HG03575 (cell line): ENCODE data around the gene KCNG3.

Source experiments
- ATAC-seq: cut with Tn5 transposase; IDR thresholded peaks from one replicate; pipeline ENCODE4 v1.9.1; 2021; ENCODE audit not compliant: unreplicated experiment, insufficient number of reproducible peaks, low FRiP score; ENCODE audit errors: extremely low read depth

The KCNG3 gene

DNA sequence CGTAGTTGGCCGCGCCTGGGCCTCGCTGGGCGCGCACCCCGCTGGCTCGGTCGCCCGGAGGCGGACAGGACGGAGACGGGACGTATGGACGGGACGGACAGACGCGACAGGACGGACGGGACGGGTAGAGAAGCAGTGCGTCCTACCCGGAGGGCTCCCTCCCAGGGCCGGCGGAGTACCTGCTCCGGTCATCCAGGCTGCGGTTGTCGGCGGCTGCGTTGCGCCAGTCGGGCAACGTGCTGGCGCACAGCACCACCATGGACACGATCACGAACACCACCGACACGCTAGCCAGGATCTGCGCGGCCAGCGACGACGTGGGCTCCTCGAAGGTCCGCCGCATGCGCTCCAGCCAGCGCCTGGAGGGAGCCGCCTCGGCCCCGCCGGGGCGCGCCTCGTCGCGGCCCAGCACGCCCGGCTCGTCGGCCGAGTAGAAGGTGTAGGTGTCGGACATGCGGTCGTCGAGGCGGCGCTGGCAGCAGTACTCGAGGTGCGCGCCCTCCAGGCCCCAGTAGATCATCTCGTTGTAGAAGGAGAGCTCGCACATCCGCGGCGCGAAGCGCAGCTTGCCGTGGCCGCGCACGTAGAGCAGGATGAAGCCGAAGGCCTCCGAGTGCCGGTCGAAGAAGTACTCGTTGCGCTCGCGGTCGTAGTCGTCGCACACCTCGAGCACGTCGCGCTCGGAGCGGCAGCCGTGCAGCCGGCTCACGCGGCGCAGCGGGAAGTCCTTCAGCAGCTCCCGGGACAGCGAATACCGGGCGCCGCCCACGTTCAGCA is 903 bp downstream of the KCNG3 start:
- no peak for ATAC-seq

DNA sequence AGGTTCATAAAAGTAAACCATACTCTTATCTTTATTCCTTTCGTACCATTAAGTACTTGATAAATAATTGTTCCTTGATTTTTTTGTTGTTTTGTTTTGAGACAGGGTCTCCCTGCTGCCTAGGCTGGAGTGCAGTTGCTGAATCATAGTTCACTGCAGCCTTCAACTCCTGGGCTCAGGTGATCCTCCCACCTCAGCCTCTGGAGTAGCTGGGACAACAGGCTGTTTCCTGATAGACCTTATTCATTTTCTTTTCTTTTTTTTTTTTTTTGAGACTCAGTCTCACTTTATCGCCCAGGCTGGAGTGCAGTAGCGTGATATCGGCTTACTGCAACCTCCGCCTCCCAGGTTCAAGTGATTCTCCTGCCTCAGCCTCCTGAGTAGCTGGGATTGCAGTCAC is 5.5 kb downstream of the KCNG3 start:
- ATAC-seq, result no peak

DNA sequence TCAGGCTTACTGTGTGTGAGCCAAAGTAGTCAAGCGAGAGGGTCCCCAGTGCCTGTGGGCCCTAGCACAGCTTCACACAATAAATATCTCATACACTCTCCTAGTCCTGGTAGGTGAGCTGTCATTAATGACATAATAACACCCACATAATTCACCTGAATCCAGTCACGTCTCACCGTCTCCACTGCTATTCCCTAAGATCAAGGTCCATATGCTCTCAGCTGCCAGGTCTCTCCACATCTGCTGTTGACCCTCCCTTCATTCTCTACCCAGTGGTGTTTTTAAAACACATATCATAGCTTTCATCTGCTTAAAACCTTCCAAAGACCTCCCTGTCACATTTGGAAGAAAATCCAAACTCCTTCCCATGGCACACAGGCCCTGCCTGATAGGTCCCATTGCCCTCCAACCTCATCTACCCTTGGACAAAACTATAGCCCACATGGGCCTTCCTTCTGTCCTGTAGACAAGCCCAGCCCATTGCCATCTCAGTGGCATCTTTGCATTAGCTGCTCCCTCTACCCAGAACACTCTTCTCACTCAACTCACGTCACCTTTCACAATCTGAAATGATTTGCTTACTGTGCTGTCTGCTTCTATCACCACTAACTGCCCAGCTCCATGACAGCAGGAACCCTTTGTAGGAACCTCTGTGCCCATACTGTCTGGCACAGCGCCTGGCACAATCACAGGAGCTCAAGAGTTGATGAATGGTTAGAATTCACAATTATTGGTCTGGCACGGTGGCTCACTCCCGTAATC is 7.5 kb downstream of the KCNG3 start:
- ATAC-seq, result no peak

DNA sequence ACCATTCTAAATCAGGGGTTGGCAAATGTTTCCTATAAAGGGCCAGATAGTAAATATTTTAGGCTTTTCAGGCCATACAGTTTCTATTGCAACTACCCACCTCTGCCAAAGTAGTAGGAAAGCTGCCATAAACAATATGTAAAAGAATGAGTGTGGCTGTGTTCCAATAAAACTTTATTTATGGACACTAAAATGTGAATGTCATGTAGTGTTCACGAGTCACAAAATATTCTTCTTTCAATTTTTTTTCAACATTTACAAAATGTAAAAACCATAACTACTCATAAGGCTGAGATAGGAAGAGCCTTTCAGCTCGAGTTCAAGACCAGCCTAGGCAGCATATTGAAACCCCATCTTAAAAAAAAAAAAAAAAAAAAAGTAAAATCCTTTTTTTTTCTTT is 13.4 kb downstream of the KCNG3 start:
- no peak for ATAC-seq

DNA sequence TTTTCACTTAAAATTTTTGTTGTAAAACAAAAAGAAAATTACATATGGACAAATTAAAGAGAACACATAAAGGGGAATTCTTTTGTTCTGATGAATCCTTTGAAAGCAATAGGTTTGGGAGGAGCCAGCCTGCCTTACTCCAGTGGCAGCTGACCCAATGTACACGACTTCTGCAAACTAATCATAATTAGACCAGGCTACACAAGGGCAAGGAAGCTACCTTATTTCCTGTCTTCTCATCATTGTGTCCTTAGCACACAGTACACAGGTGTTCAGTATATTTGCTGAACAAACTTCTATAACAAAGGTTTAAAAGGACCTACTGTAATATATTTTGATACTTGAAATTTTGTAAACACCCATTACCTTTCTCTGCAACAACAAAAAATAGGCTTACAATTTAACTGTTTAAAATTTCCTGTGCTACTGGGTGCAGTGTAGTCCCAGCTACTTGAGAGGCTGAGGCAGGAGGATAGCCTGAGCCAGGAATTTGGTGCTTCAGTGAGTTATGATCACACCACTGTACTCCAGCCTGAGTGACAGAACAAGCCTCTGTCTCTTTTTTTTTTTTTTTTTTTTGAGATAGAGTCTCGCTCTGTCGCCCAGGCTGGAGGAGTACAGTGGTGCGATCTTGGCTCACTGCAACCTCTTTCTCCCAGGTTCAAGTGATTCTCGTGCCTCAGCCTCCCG is 18.9 kb downstream of the KCNG3 start:
- no peak for ATAC-seq

DNA sequence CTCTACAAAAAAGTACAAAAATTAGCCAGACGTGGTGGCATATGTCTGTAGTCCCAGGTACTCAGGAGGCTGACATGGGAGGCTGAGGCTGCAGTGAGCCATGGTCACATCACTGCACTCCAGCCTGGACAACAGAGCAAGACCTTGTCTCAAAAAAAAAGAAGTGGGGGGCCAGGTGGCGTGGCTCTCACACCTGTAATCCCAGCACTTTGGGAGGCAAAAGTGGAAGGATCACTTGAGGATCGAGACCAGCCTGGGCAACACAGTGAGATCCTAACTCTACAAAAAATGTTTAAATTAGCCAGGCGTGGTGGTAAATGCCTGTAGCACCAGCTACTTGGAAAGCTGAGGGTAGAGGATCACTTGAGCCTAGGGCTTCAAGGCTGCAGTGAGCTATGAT is 23.1 kb downstream of the KCNG3 start:
- ATAC-seq, result no peak

DNA sequence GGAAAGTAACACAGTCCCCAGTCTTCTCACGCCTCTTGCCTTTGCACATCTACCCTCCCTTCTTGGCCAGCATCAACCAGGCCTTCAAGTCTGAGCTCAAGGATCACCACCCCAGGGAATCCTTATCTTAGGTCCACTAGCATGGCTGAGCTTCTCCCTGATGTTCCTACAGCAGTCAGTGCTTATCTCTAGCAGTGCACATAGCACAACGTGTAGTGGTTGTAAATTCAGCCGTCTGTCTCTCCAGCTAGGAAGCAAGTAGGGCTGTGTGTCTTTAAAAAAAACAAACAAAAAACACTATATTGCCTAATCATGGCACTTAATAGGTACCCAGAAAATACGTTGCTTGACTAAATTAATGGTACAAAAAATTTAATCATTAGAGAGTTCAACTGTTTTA is 29.2 kb downstream of the KCNG3 start:
- ATAC-seq, result no peak

DNA sequence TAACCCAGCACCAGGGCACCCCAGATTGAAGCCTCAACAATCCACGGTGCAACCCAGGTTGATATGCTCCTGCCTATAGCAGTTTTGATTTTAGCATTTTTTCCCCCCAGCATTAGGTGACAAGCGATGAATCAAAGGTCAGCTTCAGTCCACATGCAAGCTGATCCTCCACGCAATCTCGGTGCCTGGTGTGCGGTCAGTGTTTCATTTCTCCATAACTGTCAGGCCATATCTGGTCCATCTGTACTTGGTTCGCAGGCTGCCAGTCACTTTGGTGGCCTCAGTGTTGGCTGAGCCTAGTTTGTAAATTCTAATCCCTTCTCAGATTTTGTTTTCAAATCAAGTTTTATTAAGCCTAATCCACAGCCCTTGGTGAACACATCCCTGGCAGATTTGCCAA is 30.2 kb downstream of the KCNG3 start:
- no peak for ATAC-seq

DNA sequence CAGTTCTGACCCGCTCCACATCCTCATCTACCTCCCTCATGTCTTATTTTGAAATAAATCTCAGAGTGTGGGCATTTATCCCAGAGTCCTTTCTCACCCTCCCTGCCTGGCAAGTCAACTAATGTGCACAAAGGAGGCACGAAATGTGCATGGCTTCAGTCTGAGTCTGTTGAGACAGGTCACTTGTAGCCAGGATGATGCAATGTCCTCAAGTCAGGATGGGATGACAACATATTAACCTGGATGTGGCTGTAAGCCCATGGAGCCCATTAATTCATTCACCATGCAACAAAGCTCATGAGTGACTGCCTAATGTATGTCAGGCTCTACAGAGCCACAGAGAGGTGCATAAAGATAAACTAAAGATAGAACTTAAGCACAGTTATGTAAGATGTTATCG is 34.5 kb downstream of the KCNG3 start:
- ATAC-seq, result no peak

DNA sequence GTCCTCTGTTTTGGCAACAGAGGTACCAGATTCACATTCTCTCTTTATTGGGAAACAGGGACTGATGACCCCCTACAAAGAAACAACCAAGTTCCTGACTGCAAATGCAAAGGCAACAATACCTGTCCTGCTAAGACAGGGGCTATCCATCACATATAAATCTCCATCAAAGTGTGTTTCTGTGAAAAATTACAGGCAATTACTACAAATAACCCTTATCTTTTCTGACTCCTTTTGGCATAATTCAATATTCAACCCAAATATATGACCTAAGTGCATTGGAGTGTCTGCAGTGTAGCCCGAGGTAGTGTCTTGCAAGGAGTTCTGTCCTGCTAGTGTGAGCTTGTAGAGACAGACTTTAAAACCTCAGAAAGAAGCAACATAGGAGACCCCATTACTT is 35.4 kb downstream of the KCNG3 start:
- no peak for ATAC-seq

DNA sequence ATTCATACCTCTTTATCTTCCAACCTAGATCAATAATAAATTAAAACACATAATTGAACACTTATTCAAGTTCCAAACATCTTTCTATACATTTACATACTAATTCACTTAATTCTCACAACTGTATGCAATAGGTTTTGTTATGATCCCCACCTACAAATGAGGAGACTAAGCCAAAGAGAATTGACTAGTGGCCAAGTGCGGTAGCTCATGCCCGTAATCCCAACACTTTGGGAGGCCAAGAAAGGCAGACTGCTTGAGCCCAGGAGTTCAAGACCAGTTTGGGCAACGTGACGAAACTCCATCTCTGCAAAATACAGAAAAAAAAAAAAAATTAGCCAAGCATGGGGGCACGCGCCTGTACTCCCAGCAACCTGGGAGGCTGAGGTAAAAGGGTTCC is 36.8 kb downstream of the KCNG3 start:
- no peak for ATAC-seq

DNA sequence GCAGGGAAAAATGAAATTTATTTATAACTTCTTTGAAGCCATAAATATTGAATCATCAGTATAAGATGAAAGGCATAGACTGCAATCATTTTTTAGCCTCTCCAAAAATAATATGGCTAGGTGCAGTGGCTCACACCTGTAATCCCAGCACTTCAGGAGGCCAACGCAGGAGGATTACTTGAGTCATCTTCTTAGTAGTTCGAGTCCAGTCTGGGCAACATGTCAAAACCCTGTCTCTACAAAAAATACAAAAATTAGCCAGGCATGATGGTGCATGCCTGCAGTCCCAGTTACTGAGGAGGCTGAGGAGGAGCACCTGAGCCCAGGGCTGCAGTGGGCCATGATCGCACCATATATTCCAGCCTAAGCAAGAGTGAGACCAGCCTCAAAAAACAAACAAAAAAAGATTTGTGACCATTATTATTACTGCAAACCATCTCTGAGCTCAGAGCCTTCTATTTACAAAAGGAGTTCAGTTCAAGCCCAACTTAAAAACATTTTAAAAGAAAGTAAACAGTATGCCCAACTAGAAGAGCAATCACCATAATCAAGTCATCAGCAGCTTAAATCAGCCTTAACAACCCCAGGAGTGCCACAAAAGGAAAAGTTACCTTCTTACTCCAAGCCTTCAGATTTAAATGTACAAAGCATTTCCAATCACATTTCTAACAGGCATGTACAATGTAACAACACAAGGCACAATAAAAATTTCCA is 37.5 kb downstream of the KCNG3 start:
- no peak for ATAC-seq

DNA sequence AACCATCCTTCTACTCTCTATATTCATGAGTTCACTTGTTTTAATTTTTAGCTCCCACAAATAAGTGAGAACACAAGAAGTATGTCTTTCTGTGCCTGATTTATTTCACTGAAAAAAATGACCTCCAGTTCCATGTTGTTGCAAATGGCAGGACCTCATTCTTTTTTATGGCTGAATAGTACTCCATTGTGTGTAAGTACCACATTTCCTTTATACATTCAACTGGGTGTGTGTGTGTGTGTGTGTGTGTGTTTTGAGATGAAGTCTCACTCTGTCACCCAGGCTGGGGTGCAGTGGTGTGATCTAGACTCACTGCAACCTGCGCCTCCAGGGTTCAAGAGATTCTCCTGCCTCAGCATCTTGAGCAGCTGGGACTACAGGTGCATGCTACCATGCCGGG is 41.2 kb downstream of the KCNG3 start:
- ATAC-seq, result no peak

DNA sequence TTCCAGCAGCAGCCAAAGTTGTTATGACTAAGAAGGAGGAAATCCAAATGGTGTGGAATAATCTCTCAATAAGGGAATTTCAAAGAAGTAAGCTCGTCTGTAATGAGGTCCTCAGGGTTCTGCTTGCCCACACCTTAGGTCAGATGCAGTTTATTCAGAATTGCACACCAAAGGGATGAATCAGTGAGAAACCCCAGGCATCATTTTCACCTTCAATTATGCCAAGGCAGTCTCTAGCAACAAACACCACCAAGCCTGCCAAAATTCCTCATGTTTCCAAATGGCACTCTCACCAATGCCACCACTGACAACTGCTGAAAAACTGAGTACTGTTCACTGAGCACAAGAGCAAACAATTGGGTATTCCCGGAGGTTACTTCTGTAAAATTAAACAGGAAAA is 43.6 kb downstream of the KCNG3 start:
- no peak for ATAC-seq

DNA sequence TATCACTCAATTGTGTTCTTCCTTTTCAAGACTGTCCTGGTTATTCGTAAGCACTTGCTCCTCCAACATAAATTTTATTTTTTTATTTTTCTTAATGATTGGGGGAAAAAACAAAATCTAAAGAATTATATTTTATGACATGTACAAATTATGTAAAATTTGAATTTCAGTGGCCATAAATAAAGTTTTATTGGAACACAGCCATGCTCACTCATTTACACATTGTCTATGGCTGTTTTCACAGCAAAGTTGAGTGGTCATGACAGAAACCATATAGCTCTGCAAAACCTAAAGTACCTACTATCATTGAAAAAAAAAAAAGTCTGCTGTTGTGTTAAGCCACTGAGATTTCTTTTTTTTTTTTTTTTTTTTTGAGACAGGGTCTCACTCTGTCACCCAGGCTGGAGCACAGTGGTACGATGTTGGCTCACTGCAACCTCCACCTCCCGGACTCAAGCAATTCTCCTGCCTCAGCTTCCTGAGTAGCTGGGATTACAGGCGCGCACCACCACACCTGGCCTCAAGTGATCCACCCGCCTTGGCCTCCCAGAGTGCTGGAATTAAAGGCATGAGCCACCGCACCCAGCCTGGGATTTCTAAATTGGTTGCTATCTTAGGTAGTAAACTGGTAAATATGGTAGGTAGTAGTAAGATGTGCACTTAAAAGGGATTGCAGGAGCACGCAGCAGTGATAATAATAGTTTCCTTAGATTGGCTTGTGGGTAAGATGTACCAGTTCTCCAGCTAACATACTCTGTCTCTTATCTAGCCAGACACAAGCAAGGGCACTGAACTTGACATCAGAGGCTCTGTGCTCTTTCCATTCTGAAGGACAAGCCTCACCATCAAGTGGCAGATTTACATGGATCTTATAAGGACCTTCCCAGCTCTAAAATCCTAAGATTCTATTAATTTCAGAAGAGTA is 44.4 kb downstream of the KCNG3 start:
- no peak for ATAC-seq

DNA sequence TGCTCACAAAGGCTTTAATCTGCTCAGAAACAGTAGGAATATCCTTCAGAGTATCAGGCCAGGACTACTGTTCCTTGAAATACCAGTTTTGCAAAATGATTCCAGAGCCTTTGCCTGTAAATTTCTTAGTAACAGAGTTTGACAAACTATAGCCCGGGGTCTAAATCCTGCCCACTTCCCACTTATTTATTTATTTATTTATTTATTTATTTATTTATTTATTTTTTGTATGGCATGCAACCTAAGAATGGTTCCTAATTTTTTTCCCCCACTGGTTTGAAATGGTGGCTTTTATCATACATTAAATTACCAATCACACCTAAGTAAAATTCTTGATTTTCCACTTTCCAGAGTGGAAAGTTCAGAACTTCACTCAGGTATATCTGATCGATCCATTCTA is 45.6 kb downstream of the KCNG3 start:
- ATAC-seq, result no peak

DNA sequence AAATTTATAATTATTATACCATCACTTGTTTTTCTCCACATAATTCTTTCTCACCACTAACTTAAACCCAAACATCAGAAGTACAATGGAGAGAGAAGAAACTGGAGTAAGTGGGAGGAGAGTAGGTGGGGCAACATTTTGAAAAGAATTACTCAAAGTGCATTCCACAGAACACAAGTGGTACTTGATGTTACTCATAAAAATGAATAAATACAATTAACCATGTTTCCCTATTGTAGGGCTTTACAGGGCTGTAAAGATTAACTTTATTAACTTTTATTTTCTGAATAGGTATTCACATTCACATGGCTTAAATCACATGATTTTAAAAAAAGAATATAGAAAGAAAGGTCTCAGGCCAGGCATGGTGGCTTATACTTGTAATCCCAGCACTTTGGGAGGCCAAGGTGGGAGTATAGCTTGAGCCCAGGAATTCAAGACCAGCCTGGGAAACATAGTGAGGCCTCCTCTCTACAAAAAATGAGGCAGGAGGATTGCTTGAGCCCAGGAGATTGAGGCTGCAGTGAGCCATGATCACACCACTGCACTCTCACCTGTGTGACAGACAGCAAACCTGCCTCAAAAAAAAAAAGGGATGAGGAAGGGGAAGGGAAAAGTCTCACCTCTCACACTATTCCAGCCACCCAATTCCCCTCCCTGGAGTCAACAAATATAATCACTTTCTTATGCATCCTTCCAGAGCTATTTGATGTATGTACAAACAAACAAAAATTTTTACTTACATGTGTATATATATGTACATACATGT is 47.1 kb downstream of the KCNG3 start:
- no peak for ATAC-seq
